ENCODE data around the gene LMO7.

The LMO7 gene

GRCh38 chr13:75831389-75831788 lies 195.3 kb downstream of the LMO7 start:
- in situ Hi-C loops (cut with MboI; ENCODE audit: low sequenced_read_pairs), result no loop called here

- in situ Hi-C loops (cut with MboI; ENCODE audit: low sequenced_read_pairs), result no loop called here
Observed at GRCh38 chr13:75832812-75833211, 196.7 kb downstream of the LMO7 start.

- in situ Hi-C loops (cut with MboI; ENCODE audit: low sequenced_read_pairs), result no loop called here
Observed at GRCh38 chr13:75836441-75836840, 200.3 kb downstream of the LMO7 start.

GRCh38 chr13:75838366-75839005 lies 202.4 kb downstream of the LMO7 start:
- in situ Hi-C loops (cut with MboI; ENCODE audit: low sequenced_read_pairs), result no loop called here

GRCh38 chr13:75839406-75839805 lies 203.3 kb downstream of the LMO7 start:
- in situ Hi-C loops (cut with MboI; ENCODE audit: low sequenced_read_pairs), result no loop called here

GRCh38 chr13:75841905-75842304 lies 205.8 kb downstream of the LMO7 start:
- in situ Hi-C loops (cut with MboI; ENCODE audit: low sequenced_read_pairs), result no loop called here

GRCh38 chr13:75843074-75843473 lies 206.9 kb downstream of the LMO7 start:
- in situ Hi-C loops (cut with MboI; ENCODE audit: low sequenced_read_pairs), result no loop called here

- in situ Hi-C loops (cut with MboI; ENCODE audit: low sequenced_read_pairs), result no loop called here
Observed at GRCh38 chr13:75843991-75844390, 207.9 kb downstream of the LMO7 start.

GRCh38 chr13:75847588-75847987 lies 211.5 kb downstream of the LMO7 start:
- in situ Hi-C loops (cut with MboI; ENCODE audit: low sequenced_read_pairs), result no loop called here

GRCh38 chr13:75850916-75851315 lies 214.8 kb downstream of the LMO7 start:
- in situ Hi-C loops (cut with MboI; ENCODE audit: low sequenced_read_pairs), result no loop called here

- in situ Hi-C loops (cut with MboI; ENCODE audit: low sequenced_read_pairs), result no loop called here
Observed at GRCh38 chr13:75855216-75855615, 219.1 kb downstream of the LMO7 start.

GRCh38 chr13:75855847-75856246 lies 219.7 kb downstream of the LMO7 start:
- in situ Hi-C loops (cut with MboI; ENCODE audit: low sequenced_read_pairs), result no loop called here

GRCh38 chr13:75857291-75857690 lies 221.2 kb downstream of the LMO7 start:
- in situ Hi-C loops (cut with MboI; ENCODE audit: low sequenced_read_pairs), result no loop called here

GRCh38 chr13:75860935-75861334 lies 224.8 kb downstream of the LMO7 start:
- in situ Hi-C loops (cut with MboI; ENCODE audit: low sequenced_read_pairs), result no loop called here

- in situ Hi-C loops (cut with MboI; ENCODE audit: low sequenced_read_pairs), result no loop called here
Observed at GRCh38 chr13:75861786-75862185, 225.7 kb downstream of the LMO7 start.

- in situ Hi-C loops (cut with MboI; ENCODE audit: low sequenced_read_pairs), result no loop called here
Observed at GRCh38 chr13:75864718-75865117, 228.6 kb downstream of the LMO7 start.

GRCh38 chr13:75867379-75868117 lies 231.4 kb downstream of the LMO7 start:
- in situ Hi-C loops (cut with MboI; ENCODE audit: low sequenced_read_pairs), result no loop called here

- in situ Hi-C loops (cut with MboI; ENCODE audit: low sequenced_read_pairs), result loop anchor here (10.0 kb wide), 1 partner anchor 1035 kb away; no protein-coding TSS in a partner anchor
Observed at GRCh38 chr13:75869981-75870380, 233.9 kb downstream of the LMO7 start.

GRCh38 chr13:75870397-75870903 lies 234.3 kb downstream of the LMO7 start:
- in situ Hi-C loops (cut with MboI; ENCODE audit: low sequenced_read_pairs), result loop anchor here (10.0 kb wide), 1 partner anchor 1034 kb away; no protein-coding TSS in a partner anchor

GRCh38 chr13:75871059-75871458 lies 234.9 kb downstream of the LMO7 start:
- in situ Hi-C loops (cut with MboI; ENCODE audit: low sequenced_read_pairs), result loop anchor here (10.0 kb wide), 1 partner anchor 1034 kb away; no protein-coding TSS in a partner anchor

GRCh38 chr13:75872980-75873379 lies 236.8 kb downstream of the LMO7 start:
- in situ Hi-C loops (cut with MboI; ENCODE audit: low sequenced_read_pairs), result loop anchor here (10.0 kb wide), 1 partner anchor 1032 kb away; no protein-coding TSS in a partner anchor

GRCh38 chr13:75873494-75873893 lies 237.4 kb downstream of the LMO7 start:
- in situ Hi-C loops (cut with MboI; ENCODE audit: low sequenced_read_pairs), result loop anchor here (10.0 kb wide), 1 partner anchor 1031 kb away; no protein-coding TSS in a partner anchor
